Central memory CD4-positive, alpha-beta T cell (primary cell): Measurements from ENCODE around the gene SHMT2.
A peak's percentile ranks its signal among the peaks of the same experiment; 100 is the strongest.
"Not testable (repeated sequence)": the region's sequence is repeated elsewhere in the genome, so short reads cannot be mapped to it uniquely, and the experiment has no call there.

Experiments used
- DNase-seq: peaks from one replicate; pipeline ENCODE4 v3.0.0; 2022

Gene SHMT2

GRCh38 chr12:57272337-57273151, 43.0 kb downstream of the SHMT2 start:
- no peak for DNase-seq

- no peak for DNase-seq
These were observed 44.0 kb downstream of the SHMT2 start for GRCh38 chr12:57273516-57273915.

DNA sequence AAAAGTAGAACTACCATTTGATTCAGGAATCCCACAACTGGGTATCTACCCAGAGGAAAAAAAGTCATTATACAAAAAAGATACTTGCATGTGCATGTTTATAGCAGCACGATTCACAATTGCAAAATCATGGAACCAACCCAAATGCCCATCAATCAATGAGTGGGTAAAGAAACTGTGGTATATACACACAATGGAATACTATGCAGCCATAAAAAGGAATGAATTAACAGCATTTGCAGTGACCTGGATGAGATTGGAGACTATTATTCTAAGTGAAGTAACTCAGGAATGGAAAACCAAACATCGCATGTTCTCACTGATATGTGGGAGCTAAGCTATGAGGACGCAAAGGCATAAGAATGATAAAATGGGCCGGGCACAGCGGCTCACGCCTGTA, 46.7 kb downstream of the SHMT2 start:
- not testable (repeated sequence) for DNase-seq

GRCh38 chr12:57276935-57277563, 47.5 kb downstream of the SHMT2 start:
- DNase-seq, result no peak

DNA sequence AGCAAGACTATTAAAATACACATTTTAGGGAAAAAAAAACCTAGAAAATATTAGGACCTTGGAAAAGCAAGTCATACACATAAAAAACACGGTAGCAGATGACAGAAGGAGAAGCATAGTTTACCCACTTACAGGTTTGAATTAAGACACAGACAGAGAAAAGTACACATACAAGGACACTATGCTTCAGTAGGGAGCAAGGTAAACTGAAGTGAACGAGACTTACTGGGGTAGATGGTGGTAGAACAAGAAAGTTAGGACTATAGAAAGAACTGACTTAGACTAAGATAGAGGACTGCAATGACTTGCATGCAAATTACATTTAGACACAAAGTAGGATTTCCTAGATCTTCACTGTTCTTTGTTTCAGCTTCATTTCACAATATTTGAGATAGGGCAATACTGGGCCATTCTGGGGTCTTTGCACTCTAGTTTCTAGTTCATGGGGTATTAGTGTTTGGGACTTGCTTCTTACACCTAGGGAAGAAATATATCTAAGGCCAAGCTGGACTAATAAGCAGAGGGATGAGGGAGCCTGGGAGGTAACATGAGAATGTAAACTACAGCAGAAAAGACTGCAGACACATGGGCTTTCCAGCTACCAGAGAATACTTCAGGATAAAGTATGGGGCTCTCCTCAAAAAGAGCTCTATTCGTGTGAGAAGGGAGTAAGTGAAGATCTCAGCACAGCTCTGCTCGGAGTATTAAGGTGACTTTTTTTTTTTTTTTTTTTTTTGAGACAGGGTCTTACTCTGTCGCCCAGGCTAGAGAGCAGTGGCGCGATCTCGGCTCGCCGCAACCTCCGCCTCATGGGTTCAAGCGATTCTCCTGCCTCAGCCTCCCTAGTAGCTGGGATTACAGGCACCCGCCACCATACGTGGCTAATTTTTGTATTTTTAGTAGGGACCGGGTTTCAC, 49.2 kb downstream of the SHMT2 start:
- DNase-seq, result no peak

DNA sequence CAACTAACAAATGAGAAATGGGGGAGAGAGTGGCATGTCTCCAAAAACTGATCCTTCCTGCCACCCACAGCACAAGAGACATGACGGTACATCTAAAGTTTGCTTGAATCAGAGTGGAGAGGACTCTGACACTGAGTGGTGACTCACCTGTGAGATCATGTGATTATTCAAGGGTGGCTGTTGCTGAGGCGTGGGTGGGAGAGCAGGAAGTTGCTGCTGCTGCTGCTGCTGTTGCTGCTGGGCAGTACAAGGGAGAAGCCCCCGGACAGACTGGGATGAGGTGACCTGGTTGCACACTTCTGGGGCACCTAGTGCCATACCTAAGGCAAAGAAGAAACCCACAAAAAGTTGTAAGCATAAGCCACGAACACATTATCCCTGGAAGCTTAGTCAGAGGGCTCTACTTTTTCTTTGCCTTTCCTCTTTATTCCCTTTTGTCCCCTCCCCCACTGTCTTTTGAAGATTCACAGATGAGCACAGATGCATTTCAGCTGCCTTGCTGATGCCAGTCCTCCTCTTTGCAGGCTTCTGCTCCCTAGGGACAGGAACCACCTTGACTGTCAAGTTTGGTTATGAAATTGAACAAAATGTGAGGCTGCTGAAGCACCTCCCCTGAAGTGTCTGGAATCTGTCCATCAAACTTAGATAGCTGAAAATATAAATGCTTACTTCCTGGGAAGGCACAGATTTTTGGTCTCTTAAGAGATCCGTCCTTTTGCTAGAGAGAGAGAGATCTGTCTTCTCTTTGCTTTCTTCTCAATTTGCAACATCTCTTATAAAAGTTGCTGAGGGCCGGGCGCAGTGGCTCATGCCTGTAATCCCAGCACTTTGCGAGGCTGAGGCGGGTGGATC, 50.9 kb downstream of the SHMT2 start:
- peak; percentile 59 for DNase-seq

- DNase-seq, result not testable (repeated sequence)
These were observed 52.6 kb downstream of the SHMT2 start for GRCh38 chr12:57282073-57282472.
